ENCODE results near the gene STIM2.
A peak's percentile ranks its signal among the peaks of the same experiment; 100 is the strongest.
"Not testable (repeated sequence)": the region's sequence is repeated elsewhere in the genome, so short reads cannot be mapped to it uniquely, and the experiment has no call there.

Gene STIM2

DNA sequence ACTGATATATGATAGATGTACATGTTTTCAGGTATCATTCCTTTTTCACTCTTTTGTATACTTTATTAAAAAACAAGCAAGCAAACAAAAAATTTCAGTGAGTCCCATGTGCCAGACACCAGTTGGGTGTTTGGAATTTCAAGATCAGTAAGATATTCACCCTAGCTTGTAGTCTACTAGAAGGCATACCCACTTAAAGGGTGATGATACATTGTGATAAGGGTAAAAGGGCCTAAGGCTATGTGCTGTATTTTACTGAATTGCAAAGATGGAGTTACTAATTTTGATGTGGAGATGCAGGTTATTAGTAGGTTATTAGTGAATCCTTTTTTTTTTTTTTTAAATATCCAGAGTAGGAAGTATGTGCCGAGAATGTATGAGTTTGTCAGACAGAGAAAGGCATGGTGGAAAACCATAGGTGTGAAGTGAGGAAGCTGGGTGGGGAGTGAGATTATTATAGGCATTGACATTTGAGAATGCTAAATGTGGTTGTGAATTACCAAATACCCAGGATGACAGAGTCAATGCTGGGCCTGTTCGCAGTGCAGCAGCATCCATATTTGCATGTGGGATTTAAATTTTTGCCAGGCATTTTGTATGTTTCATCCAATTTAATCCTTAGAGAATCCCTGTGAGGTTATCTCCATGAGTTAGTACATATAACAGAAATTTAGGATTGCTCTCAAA is 10.1 kb downstream of the STIM2 start:
- DNase-seq, result no peak

DNA sequence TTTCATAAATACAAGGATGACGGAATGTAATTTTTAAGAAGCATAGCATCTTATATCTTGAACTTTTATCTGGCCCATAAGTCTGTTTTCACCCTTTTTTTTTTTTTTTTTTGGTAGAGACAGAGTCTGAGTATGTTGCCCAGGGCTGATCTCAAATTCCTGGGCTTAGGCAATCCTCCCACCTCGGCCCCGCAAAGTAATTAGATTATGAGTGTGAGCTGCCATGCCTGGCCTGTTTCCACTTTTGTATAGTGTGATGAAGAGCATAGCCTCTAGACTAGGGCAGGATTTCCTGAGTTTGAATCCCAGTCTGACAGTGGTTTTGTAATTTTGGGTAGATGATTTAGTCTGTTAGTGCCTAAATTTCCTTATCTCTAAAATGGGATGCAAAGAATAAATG is 11.0 kb downstream of the STIM2 start:
- peak; percentile 88 for DNase-seq

DNA sequence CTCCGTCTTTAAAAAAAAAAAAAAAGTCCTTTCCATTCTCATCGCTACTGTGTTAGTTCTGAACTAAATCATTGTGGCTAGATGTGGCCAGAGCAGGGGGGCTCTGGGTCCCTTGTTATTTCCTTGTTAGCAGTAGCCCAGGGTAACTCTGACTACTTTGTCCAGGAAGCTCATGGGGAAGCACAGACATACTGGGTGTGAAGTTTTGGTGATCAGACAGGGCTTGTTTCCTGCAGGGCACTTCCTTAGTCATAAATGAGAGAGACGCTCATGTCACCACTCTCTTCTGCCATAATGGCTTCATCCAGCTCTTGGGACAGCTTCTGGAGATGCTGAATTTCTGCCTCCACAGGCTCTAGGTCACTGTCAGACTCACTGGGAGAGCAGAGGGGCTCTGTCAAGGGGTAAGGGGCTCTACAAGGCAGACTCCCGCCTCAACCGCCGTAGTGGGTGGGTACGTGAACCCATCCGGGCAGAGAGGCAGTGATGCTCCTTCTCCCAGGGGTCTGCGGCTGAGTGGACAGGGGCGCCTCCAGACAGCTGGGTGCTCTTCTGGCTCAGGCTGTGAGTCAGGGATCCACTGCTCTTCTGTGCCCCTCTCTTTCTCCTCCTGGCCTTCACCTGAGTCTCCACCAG is 12.9 kb downstream of the STIM2 start:
- no peak for DNase-seq

DNA sequence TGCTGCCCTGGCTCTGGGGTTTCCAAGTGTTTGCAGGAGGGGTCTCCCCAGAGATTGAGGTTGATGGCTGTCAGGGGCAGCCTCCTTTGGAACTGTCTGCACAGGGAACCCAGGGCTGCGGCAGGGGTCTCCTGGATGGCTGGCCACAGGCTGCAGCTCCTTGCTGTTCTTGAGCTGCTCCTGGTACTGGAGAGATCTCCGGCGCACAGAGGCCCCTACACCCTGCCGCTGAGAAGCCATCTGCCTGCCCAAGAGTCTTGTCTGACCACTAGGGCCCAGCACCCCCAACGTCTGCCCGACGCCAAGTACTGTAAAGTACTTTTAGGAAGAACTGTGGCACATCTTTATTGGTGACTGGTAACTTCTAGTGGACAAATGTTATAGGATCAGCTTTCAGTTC is 13.5 kb downstream of the STIM2 start:
- DNase-seq, result no peak

DNA sequence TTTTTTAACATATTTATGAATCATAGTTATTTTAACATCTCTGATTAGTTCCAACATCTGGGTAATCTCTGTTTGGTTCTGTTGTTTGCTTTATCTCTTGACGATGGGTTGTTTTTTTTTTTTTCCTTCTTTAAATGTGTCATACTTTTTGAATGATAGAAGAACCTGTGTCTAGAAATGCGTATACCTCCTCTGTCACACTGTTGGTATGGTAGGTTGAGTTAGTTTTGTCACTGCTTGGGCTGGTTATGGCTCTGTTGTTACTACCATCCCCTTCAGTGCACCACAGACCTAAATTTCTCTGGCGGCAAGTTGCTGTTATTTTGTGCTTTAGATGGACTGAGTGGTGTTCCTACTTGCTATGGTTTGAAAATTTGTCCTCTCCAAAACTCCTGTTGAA is 16.8 kb downstream of the STIM2 start:
- DNase-seq, result no peak

DNA sequence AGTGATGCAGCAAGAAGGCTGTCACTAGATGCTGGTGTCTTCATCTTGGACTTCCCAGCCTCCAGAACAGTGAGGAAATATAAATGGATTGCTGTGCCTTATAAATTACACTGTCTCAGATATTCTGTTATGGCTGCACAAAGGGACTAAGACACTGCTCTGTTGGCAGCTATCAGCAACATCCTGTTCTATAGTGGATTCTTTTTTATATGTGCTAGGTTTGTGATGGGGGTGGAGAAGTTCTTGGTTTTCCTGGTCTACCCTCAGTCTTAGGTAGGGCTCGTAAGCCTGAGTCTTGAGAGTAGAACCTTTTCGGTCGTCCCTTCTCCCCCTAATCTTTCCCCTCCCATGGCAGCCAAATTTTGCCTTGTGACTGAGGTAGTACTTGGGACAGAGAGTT is 17.3 kb downstream of the STIM2 start:
- no peak for DNase-seq

DNA sequence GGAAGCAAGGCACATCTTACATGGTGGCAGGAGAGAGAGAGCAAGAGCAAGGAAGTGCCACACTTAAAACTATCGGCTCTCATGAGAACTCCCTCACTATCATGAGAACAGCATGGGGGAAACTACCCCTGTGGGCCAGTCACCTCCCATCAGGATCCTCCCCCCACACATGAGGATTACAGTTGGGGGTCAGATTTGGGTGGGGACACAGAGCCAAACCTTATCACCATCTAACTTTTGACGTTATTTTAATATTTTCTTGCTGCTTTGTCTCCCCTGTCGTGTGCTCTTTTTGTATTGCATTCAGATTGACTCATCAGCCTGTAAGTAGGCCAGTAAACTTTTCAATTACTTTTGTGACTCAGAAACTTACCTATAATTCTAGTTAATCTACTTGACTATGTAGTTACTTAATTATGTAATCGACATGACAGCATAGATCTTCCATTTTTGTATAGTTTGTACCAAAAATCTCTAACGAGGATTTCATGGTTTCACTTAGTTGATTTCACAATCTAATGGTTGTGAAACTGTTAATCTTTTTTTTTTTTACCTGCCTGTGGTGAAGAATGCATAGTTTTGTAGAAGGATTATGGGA is 18.3 kb downstream of the STIM2 start:
- DNase-seq, result no peak

DNA sequence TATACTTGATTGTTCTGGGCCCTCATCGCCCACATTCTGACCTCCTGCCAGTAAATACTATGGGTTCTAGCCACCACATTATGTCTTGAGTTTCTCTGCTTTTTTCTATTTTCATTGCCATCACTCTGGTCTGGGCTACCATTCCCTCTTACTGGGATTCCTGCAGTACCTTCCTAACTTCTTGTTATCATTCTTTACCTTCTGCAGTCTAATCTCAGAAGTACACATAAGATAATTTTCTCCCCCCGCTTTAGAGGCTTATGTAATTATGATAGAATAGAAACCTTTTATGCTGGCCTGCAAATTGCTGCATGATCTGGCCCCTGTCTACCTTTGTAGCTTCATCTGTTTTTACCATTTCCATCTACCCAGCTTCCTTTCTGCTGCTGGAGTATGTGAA is 19.2 kb downstream of the STIM2 start:
- DNase-seq, result no peak

DNA sequence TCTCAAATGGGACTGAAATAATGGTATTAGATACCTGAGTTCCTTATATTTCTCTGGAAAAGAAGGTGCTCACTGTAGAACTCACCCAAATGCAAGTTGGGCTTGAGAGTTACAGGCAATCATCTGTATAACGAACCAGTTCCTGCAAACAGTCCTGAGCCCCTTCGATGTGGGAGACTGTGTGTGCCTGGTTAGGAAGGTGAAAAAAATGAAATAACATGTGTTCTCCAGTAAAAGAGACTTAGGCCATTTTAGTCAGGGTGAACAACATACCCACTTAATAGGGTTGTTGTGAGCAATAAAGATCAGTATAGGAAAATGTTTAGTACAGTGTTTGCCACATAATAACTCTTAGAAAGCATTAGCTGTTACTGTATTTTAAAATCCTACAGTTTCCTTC is 23.4 kb downstream of the STIM2 start:
- DNase-seq, result no peak

DNA sequence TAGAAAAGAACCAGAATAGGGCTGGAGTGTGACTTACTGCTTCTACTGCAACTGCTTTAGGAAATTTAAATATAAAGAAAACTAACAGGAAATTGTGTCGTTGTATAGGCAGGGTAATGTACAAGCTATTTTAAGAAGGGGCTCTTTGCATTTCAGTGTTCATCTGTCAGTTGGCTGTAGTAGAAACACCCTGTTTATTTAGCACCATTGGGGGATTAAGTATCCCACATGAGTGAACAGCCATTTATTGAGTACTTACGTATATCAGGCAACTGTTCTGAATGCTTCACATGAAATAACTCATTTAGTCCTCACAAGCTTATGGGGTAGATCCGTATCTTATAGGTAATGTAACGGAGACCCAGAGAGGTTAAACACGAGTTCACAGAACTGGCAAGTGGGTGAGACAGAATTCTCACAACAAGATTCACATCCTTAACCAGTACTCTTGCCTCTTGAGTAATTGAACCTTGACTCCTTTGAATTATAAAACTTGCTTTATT is 23.9 kb downstream of the STIM2 start:
- no peak for DNase-seq

DNA sequence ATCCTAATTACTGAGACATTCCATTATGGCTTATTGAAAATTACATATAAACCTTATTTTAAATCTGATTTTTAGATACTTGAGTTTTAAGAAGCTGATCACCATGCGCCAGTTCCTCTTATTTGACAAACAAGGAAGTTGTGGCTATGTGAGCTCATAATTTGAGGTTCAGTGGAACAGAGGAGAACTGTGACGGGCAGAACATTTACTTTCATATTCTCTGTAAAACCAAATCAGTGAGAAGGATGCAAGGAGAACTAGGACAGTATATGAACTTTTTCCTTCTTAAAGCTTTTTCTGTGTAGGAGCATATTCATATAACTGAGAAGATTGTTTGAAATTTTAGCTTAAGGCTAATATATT is 25.3 kb downstream of the STIM2 start:
- no peak for DNase-seq

DNA sequence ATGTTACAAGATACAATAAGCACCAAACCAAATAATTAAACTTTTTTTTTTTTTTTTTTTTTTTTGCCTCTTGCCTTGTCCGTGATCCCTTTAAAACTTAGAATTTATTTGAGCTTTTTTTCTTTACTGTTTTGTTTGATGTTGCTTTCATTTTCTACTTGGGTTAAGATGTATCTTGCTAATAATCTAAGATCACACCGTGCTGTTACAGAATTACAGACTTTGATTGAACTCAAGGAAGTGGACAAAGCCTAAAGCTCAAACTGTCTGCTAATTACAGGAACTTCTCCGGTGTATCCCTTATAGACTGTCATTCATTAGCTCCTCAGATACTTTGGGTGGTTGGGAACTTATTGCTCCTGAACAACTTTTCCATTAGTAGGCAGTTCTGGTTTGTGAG is 26.5 kb downstream of the STIM2 start:
- DNase-seq, result no peak

DNA sequence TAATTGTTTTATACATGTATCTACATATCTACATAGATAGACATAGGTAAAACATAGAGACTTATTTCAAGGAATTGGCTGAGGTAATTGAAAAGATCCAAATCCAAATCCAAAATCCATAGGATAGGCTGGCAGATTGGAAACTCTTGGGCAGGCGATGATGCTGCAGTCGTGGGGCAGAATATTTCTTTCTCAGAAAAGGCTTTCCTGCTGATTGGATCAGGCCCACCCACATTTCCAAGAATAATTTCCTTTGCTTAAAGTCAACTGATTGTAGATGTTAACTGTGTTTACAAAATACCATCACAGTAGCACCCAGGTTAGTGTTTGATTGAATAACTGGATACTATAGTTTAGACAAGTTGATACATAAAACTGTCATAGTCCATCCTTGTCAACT is 27.2 kb downstream of the STIM2 start:
- no peak for DNase-seq

DNA sequence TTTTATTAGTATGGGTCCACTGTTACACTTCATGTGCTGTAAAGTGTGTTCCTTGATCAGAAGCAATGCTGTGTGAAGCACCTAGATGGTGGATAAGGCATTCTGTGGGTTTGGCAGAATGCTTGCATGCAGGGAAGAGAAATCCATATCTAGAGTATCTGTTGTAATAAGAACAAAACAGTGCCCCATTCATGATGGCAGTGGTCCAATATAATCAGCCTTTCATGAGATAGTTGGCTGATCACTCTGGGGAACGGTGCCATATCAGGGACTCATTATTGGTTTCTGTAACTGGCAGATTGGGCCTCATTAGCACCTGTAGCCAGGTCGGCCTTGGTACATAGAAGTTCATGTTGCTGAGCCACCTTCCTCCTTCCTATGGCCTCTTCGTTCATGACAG is 28.7 kb downstream of the STIM2 start:
- DNase-seq, result no peak

DNA sequence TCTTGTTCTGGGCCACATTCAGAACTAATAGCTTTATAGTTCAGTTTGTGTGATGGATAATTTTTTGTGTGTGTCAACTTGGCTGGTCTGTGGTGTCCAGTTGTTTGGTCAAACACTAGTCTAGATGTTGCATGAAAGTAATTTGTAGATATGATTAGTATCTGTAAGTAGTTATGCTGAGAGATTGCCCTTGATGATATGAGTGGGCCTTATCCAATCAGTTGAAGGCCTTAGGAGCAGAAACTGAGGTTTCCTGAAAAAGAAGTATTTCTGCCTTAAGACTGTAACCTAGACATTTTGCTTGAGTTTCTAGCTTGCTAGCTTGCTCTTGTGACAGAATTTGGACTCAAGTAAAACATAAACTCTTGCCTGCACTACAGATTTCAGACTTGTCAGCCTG is 30.4 kb downstream of the STIM2 start:
- no peak for DNase-seq

DNA sequence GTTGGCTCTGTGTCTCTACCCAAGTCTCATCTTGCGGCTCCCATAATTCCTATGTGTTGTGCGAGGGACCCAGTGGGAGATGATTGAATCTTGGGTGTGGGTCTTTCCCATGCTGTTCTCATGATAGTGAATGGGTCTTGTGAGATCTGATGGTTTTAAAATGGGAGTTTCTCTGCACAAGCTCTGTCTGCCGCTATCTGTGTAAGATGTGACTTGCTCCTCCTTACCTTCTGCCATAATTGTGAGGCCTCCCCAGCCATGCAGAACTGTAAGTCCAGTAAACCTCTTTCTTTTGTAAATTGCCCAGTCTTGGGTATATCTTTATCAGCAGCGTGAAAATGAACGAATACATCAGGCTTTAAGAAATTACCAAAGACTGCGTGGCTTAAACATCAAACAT is 31.2 kb downstream of the STIM2 start:
- no peak for DNase-seq

DNA sequence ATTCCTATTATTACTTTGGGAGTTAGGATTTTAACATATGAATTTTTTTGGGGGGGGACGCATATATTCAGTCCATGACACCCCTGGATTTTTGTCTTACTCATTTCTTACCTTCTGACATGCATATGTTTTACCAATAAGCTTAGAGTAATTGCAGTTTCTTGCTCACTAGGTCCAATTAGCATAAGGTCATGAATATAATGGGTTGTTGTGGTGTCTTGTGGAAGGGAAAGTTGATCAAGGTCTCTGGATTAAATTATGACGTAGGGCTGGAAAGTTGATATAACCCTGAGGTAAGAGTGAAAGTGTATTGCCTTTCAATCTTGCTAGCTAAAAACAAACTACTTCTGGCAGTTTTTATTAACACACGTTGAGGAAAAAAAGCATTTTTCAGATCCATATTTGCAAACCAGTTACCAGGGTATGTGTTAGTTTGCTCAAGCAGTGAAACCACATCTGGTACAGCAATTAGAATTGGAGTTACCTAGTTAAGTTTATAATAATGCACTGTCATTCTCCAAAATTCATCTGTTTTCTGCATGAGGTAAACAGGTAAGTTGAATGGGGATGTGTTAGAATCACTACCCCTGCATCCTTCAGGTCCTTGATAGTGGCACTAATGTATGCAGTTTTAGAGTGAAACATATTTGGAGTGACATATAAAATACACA is 32.0 kb downstream of the STIM2 start:
- no peak for DNase-seq

DNA sequence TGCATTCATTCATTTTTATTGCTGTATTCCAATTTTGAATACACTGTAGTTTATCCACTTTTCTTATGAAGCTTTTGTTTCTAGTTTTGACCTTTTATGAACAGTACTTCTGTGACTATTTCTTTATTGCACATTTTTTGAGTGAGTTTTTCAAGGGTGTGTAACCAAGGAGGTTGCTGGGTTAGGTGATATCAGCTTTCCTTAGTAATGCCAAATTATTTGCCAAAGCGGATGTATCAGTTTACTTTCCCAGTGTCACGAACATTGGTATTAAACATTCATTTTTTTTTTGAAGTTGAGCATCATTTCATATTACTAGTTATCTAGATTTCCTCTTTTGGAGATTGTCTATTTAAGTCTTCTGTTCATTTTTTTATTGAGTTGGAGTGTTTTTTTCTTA is 32.9 kb downstream of the STIM2 start:
- no peak for DNase-seq

DNA sequence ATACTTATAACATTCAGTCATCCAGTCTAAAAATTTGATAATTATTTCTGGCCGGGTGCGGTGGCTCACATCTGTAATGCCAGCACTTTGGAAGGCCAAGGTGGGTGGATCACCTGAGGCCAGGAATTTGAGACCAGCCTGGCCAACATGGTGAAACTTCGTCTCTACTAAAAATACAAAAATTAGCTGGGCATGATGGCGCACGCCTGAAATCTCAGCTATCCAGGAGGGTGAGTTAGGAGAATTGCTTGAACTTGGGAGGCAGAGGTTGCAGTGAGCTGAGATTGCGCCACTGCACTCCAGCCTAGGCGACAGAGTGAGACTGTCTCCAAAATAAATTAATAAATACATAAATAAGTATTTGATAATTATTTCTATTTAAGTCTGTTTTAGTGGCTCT is 34.2 kb downstream of the STIM2 start:
- DNase-seq, result not testable (repeated sequence)

DNA sequence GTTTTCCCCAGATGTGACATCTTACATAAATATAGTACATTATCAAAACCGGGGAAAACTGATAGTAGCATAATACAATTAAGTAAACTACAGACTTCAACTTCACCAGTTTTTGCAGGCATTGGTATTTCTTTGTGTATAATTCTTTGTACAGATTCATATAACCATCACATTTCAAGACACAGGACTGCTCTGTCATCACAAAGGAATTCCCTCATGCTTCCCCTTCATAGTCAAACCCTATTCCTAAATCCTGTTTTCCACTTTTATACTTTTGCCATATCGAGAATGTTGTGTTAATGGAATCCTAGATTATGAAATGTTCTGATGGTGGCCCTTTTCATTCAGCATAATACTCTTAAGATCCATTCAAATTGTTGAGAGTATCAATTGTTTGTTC is 36.0 kb downstream of the STIM2 start:
- no peak for DNase-seq

DNA sequence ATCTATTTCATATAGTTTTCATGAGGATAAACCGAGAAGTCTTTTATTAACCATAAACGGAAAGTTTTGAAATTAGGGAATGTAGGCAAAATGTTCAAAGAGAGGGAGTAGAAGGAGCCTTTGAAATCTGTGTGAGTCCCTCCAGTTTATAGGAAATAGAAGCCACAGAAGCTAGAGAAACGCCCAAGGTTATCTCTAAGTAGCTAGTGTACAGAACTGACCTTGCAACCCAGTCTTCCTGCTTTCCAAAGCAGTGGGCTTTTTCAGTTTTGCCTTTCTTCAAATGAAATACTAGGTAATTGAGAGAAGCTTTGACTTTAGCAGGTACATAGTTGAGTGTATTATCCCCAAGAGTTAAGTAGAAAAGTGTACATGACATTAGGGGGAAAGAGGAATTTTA is 39.4 kb downstream of the STIM2 start:
- no peak for DNase-seq

DNA sequence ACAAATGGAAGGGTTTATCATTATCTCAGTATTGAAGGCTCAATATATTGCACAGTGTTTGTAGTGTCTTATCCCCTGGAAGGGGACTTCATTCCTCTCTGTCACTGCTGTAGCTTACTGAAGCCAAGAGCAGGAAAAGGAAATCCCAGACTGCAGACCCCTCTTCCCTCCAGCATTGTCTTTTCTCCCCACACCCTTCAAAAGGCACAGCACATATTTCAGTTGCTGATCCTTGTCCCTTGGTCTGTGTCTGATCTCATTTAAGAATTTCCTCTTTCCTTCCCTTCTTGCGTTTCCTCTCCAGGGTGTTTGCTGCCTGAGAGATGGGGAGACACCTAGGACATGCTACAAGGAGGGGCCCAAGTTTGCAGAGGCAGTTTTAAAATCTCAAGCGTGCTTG is 40.1 kb downstream of the STIM2 start:
- no peak for DNase-seq

DNA sequence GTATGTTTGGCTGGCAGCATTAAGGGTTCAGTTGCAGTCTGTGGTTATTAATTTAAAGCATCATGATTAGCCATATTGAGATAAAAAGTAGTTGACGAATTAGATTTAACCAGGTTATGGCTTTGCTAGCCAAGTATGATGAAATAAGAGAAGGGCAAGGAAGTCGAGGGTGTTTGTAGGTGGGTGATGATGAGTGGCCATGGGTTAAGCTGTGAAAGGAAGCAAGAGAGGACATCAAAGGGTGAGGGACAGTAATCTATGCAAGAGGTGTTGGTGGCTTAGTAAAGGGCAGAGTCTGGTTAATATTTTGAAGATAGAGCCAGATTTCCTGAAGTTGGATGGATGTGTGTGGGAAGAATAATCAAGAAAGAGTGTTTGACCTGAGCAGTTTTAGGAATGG is 44.5 kb downstream of the STIM2 start:
- DNase-seq, result no peak
